OCI-LY3 (cell line): ENCODE results near the gene ILF2.

Experiments
- EZH2phosphoT487 ChIP-seq: fragments of 200-600 bp; shearing (Covaris generic); IDR thresholded peaks from 2 replicates; pipeline ENCODE4 v1.6.1; 2018; ENCODE audit warnings: antibody characterized with exemption, mixed run types, low read depth
- TF ChIP-seq, protein P1 (sequence below): fragments of 200-600, 300-600 bp; sonication (generic); IDR thresholded peaks from 2 replicates; pipeline ENCODE4 v1.5.1; 2014; ENCODE audit warnings: antibody characterized with exemption, low read length, low read depth

DNA sequence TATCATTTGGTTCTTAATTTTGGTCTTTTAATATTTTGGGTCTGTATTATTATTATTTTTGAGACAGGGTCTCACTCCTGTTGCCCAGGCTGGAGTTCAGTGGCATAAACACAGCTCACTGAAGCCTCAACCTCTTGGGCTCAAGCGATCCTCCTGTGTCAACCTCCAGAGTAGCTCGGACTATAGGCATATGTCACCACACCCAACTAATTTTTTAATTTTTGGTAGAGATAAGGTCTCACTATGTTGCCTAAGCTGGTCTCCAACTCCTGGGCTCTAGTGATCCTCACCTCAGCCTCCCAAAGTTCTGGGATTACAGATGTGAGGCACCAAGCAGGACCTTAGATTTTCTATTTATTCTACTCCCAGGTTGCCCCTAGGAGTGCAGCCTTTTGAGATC lies 2.7 kb upstream of the ILF2 start:
- TF ChIP-seq, protein P1, sequence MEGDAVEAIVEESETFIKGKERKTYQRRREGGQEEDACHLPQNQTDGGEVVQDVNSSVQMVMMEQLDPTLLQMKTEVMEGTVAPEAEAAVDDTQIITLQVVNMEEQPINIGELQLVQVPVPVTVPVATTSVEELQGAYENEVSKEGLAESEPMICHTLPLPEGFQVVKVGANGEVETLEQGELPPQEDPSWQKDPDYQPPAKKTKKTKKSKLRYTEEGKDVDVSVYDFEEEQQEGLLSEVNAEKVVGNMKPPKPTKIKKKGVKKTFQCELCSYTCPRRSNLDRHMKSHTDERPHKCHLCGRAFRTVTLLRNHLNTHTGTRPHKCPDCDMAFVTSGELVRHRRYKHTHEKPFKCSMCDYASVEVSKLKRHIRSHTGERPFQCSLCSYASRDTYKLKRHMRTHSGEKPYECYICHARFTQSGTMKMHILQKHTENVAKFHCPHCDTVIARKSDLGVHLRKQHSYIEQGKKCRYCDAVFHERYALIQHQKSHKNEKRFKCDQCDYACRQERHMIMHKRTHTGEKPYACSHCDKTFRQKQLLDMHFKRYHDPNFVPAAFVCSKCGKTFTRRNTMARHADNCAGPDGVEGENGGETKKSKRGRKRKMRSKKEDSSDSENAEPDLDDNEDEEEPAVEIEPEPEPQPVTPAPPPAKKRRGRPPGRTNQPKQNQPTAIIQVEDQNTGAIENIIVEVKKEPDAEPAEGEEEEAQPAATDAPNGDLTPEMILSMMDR = no peak
- TF ChIP-seq EZH2phosphoT487 = no peak
